ENCODE data around the gene SUCO. TPM values are rescaled to one million over a fixed set of nuclear protein-coding genes. Genes with fewer than 3 reads are reported as not detected.

Gene SUCO
- total RNA-seq, 2 experiments from 2014 or later, result 22.9 to 42.3 TPM

- no peak for TF ChIP-seq EZH2phosphoT487 (IDR thresholded peaks at IDR 0.05; ENCODE audit: borderline replicate concordance, low read depth, low read length)
- TF ChIP-seq CTCF (conservative IDR thresholded peaks at IDR 0.05; ENCODE audit: low read length), result no peak
- CTCF ChIA-PET (ENCODE audit: unreplicated experiment), result interaction anchor here (0.6 to 1.1 kb wide), 2 partner anchors 193 to 886 kb away, joined by 3 to 4 read pairs; no protein-coding TSS in a partner anchor
- intact Hi-C loops (cut with micrococcal nuclease; ENCODE audit: unreplicated experiment), result loop anchor here (1.0 to 10.0 kb wide), 9 partner anchors 140 to 1335 kb away; partner anchors contain the start of genes GAS5, KLHL20, METTL13 and PRRC2C
- peak overlapping the region; percentile 91 for H3K4me2 ChIP-seq (ENCODE audit: low read length)
- peaks cover 33% of the 10 kb centered on the region for H3K4me1 ChIP-seq (ENCODE audit: insufficient read depth, low read length, poor library complexity, severe bottlenecking)
- peaks cover 40% of the 10 kb centered on the region for H3K79me2 ChIP-seq (ENCODE audit: insufficient read depth, low read depth, low read length)
- H3K9me3 ChIP-seq (ENCODE audit: low read length), result no peaks in the 10 kb centered on the region
- peak overlapping the region; percentile 79 for H3K27ac ChIP-seq (ENCODE audit: low read depth, low read length, poor library complexity, severe bottlenecking)
- no peaks in the 10 kb centered on the region for H3K36me3 ChIP-seq (ENCODE audit: insufficient read depth, low read length)
- BruUV-seq (replicated peaks), result no TSS peak
- H4K20me1 ChIP-seq (ENCODE audit: insufficient read depth, low read length), result peaks cover 34% of the 10 kb centered on the region
- POLR2A ChIA-PET, result interaction anchor here (0.8 to 2.6 kb wide), 11 partner anchors 11 to 213 kb away, joined by 3 to 27 read pairs (median 3); no protein-coding TSS in a partner anchor
- DNase-seq (ENCODE audit: low spot score), result peak; percentile 96
- H3K4me3 ChIP-seq (ENCODE audit: low read depth, low read length, poor library complexity, severe bottlenecking), result peak overlapping the region; percentile 93
- H3K9me2 ChIP-seq (ENCODE audit: insufficient read depth, low read length), result no peaks in the 10 kb centered on the region
- H2AFZ ChIP-seq (ENCODE audit: low read length), result peak overlapping the region; percentile 99
Observed at GRCh38 chr1:172532183-172532699, 709 bp upstream of the SUCO start.

- Histone ChIP-seq H3K4me1 (ENCODE audit: insufficient read depth, low read length, poor library complexity, severe bottlenecking) (peaks cover 33% of the 10 kb centered on the region), H4K20me1 (ENCODE audit: insufficient read depth, low read length) (peaks cover 34% of the 10 kb centered on the region), H3K9me2 (ENCODE audit: insufficient read depth, low read length) (no peaks in the 10 kb centered on the region), H3K4me3 (ENCODE audit: low read depth, low read length, poor library complexity, severe bottlenecking) (peak overlapping the region; percentile 93), H3K79me2 (ENCODE audit: insufficient read depth, low read depth, low read length) (peaks cover 54% of the 10 kb centered on the region), H3K9me3 (ENCODE audit: low read length) (no peaks in the 10 kb centered on the region), H2AFZ (ENCODE audit: low read length) (peak overlapping the region; percentile 27; the same call in 1 of the 2 replicates), H3K36me3 (ENCODE audit: insufficient read depth, low read length) (peaks cover 3% of the 10 kb centered on the region; the same call in 1 of the 2 replicates), H3K27ac (ENCODE audit: low read depth, low read length, poor library complexity, severe bottlenecking) (peak overlapping the region; percentile 79), H3K4me2 (ENCODE audit: low read length) (peak overlapping the region; percentile 79)
- no TSS peak for BruUV-seq (replicated peaks)
- no peak for TF ChIP-seq CTCF (conservative IDR thresholded peaks at IDR 0.05; ENCODE audit: low read length)
- TF ChIP-seq EZH2phosphoT487 (IDR thresholded peaks at IDR 0.05; ENCODE audit: borderline replicate concordance, low read depth, low read length), result no peak
- POLR2A ChIA-PET, result interaction anchor here (1.1 to 2.6 kb wide), 4 partner anchors 10 to 127 kb away, joined by 3 to 27 read pairs (median 12); no protein-coding TSS in a partner anchor
- DNase-seq (ENCODE audit: low spot score), result peak; percentile 68
- intact Hi-C loops (cut with micrococcal nuclease; ENCODE audit: unreplicated experiment), result loop anchor here (5.0 to 10.0 kb wide), 8 partner anchors 141 to 1334 kb away; partner anchors contain the start of genes GAS5, KLHL20, PRRC2C and VAMP4
- CTCF ChIA-PET (ENCODE audit: unreplicated experiment), result no interaction called here
Observed at GRCh38 chr1:172533513-172534151, 682 bp downstream of the SUCO start.

Data from OCI-LY7 (cell line).